GM18508 (cell line): ENCODE data around the gene FAM124B.
"Not testable (repeated sequence)": the region's sequence is repeated elsewhere in the genome, so short reads cannot be mapped to it uniquely, and the experiment has no call there.

ENCODE experiments used
- ATAC-seq: cut with Tn5 transposase; IDR thresholded peaks from one replicate; pipeline ENCODE4 v1.9.1; 2021; ENCODE audit warnings: moderate number of reproducible peaks; ENCODE audit not compliant: insufficient read depth, unreplicated experiment

FAM124B gene

DNA sequence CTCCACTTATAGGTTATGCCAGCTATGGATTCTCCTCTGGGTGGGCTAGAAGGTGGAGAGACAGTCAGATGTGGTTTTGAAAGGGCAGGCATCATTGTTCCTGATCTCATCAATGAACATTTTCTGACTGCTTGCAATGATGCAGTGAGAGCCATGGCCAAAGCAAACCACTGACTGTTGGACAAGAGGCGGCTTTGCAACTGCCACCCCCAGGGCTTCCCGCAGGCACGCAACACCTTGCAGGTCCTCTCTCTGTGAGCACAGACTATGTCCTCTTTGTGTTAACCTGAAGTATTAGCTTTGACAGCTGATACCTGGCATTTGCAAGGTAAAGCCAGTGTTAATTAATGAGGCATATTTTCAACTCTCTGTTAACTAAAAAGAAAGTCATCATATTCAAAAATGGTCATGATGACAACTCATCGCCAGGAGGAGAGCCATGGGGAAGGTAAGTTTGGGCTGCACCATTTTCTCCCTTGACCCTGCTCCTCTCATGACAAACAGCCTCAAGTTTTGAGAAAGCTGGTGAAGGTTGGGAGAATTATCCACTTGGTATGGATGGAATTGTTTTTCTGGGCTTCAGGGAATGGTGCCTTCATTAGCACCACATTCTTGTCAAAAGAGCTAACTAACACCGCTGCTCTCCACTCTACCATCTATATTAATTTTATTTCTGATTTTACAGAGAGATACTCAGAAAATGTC, 14.9 kb upstream of the FAM124B start:
- no peak for ATAC-seq

DNA sequence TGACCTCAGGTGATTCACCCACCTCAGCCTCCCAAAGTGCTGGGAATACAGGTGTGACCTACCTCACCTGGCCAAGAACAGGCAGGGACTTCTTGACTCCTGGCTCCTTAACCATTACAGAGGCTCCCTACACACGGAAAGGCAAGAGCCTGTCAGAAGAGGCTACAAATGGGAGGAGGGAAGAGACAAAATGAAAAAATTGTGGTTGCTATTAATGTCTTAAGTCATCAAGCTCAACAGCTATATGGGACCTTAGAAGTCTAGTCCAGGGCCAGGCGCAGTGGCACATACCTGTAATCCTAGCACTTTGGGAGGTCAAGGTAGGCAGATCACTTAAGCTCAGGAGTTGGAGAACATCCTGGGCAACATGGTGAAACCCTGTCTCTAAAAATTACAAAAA, 11.5 kb upstream of the FAM124B start:
- ATAC-seq, result no peak

DNA sequence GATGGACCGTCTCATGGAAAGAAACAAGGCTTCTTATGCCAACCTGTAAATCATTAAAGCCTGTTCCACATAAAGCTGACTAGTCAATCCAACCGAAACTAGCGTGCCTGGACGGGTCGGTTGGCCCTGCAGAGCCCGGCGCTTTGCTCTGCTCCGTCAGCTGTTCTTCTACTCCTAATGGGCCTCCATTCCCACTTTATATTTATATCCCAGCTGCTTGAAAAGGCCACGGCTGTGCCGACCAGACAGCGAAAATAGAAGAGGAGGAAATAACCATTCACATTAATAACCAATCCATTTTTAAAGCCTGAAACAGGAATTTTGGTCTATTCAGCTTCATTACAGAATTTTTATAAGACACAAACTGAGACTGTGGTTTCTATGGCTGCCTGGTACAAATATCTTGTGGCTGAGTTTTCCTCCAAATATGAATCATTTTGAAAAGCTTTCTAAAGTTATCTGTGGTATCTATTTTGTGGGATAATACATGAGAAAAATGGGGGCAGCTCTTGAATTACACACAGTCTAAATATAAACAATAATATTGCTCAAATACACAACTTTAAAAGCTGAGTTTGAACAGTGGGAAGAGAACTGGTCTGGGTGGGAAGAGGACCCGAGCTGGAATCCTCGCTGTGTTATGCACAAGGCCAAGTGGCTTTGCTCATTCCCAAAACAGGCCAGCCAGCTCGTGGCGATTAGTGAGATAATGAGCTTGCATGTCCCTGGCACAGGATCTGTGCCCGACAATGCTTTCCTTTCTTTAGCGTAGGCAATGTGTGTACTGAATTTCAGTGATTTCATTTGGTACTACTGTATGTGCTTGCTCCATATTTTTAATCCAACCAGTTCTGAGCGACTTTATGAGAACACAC, 10.5 kb upstream of the FAM124B start:
- ATAC-seq, result no peak

- no peak for ATAC-seq
Observed at GRCh38 chr2:224410946-224411561, 9.1 kb upstream of the FAM124B start.

DNA sequence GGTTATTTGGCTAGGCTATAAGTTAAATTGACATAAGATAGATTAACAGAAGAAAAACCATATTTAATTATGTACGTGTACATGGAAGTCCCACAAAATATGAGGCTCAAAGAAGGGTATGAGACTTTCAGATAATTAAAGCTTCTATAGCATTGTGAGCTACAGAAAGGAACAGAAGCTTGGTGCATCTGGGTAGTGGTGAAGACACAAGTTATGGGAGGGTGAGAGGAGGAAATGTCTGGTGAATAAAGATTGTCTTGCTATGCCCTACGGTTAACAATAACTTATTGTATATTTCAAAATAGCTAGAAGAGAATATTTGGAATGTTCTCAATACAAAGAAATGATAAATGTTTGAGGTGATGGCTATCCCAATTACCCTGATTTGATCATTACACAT, 6.8 kb upstream of the FAM124B start:
- ATAC-seq, result no peak

GRCh38 chr2:224407241-224407701, 5.4 kb upstream of the FAM124B start:
- no peak for ATAC-seq

- no peak for ATAC-seq
Observed at GRCh38 chr2:224405841-224406370, 4.0 kb upstream of the FAM124B start.

- no peak for ATAC-seq
Observed at GRCh38 chr2:224405412-224405811, 3.5 kb upstream of the FAM124B start.

- no peak for ATAC-seq
Observed at GRCh38 chr2:224404796-224405195, 2.9 kb upstream of the FAM124B start.

GRCh38 chr2:224403657-224404056, 1.8 kb upstream of the FAM124B start:
- no peak for ATAC-seq

- no peak for ATAC-seq
Observed at GRCh38 chr2:224400886-224401632, 848 bp downstream of the FAM124B start.

GRCh38 chr2:224400174-224400810, 1.6 kb downstream of the FAM124B start:
- ATAC-seq, result no peak

DNA sequence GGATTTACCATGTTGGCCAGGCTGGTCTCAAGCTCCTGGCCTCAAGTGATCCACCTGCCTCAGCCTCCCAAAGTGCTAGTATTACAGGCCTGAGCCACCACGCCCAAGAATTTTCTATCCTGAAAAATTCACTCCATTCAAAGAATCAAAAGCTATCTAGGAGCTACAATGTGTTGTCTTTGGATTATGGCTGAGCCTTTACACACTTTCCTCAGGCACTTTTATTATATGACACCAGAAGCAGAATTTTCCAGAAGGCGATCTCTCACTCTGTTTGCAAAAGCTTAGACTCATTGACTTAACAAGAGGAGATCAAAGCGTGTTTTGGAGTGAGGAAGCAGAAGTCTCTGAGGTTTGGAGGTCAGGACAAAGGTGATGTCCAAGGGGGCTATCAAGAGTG, 3.6 kb downstream of the FAM124B start:
- ATAC-seq, result no peak

DNA sequence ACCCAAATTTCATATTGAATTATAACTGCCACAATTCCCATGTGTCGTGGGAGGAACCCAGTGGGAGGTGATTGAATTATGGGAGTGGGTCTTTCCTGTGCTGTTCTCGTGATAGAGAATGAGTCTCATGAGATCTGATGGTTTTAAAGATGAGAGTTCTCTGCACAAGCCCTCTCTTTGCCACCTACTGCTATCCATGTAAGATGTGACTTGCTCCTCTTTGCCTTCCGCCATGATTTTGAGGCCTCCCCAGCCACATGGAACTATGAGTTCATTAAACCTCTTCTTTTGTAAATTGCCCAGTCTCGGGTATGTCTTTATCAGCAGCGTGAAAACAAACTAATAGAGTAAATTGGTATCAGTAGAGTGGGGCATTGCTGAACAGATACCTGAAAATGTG, 4.8 kb downstream of the FAM124B start:
- not testable (repeated sequence) for ATAC-seq

GRCh38 chr2:224395620-224396390, 6.1 kb downstream of the FAM124B start:
- no peak for ATAC-seq

DNA sequence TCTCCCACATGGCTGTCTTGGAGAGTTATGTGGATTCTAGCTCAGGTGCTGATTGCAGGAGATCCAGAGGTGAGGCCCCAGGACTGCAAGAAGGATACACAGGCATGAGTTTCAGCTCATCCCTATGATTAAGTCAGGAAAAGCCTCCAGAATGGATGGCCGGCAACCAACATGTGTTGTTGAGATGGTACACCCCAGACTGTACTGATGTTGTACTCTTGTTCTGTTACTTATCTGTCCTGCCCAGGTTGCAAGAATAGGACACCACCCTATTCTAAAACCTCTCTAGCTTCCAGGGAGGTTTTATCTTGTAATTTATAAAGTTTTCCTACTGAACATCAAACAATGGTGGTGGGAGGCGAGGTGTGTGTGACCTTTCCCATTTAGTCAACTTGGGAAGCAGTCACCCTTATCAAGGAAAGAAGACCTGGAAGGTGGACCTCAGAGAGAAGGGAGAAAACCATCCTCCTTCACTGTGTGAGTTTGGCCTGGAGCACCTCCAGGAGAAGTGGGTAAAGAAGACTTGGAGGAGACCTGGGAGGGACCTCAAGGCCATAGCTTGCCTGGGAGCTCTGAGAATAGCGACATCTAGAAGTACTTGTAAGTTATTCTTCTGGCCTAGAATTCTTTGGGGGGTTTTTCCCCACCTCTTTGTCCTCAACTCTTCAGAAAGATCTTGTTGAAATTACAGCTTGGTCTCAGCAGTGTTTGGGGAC, 8.6 kb downstream of the FAM124B start:
- no peak for ATAC-seq

DNA sequence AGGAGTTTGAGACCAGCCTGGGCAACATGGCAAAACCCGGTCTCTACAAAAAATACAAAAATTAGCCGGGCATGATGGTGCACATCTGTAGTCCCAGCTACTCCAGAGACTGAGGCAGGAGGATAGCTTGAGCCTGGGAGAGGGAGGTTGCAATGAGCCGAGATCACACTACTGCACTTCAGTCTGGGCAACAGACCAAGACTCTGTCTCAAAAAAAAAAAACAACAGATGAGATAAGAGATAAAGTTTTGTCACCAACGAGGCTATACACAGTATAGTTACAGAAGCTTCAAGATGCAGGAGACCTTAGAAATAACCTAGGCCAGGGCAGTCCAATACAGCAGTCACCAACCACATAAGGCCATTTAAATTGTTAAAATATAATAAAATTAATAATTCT, 9.4 kb downstream of the FAM124B start:
- no peak for ATAC-seq

DNA sequence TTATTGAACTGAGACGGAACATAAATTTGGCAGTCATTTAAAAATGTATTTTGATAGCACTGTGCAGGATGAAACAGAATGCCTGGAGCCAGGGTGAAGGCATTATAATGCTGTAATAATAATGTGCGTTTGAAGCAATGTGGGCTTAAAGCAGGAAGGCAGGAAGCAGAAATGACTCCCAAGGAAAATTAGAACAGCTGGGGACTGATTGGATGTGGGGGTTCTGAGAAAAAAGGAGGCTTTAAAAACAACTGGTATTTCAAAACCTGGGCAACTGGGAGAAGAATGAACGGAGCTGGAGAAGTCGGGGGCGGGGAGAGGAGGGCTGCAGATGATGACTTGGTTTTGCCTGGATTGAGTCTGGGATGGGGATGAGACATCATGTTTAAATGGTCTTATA, 12.6 kb downstream of the FAM124B start:
- ATAC-seq, result no peak
